ENCODE data around the gene AKR1A1.

The AKR1A1 gene

DNA sequence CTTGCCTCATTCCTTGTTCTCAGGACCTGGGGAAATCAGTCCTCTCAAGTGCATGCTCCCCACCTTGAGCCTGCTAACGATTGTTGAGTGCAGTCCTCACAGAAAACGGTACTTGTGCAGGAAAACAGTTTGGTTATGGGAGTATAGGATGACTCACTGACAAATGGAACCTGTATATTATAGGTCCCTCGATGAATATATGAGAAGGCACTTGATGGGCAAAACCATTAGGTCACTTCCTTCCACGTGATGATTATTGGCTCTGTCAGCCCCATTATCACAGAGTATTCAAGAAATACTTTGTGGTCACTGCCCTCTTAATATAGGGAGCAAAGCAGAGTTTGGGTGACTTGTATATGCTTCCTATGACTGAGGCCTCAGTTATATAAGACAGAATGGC is 67.0 kb downstream of the AKR1A1 start:
- DNase-seq (ENCODE audit: low spot score), result no peak

DNA sequence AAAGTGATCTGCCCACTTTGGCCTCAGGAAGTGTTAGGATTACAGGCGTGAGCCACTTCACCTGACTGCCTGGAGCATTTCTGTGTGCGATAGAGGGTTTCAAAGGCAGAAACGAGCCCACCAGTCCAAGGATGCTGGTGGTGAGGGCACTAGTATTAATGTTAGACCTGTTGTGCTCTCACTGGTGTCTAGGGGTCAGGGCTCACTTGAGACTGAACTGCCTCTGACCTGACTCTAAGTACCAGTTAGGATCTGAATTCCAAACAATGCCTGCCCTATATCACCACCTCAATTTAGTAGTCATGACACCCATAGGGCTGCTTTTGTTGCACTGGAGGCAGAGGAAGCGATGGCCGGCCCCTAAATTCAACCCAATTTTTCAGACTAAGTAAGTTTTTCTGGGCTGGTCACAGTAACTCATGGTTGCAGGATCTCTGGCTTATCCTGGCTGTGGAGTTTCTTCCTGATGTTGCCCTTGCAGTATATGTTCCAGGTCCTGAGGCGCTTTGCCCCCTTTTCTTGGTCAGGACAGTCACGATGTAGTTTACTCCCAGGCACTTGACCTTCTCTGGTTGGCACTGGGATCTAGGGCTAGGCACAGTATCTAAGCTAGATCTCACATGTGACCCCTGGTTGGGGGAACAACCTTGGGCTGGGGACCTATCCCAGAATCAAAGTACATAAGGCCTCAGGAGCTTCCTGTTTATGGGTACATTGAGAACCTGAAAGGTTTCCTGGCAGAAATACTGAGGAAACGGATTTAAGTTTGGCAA is 68.7 kb downstream of the AKR1A1 start:
- no peak for DNase-seq (ENCODE audit: low spot score)

Data from left forelimb (tissue), 1 donor.